Suppressor macrophage treated with lipopolysaccharide for 4 hours (primary cell): ENCODE data around the gene RASGEF1C.
"Not testable (repeated sequence)": the region's sequence is repeated elsewhere in the genome, so short reads cannot be mapped to it uniquely, and the experiment has no call there.

Experiments used
- DNase-seq: peaks from one replicate; pipeline ENCODE4 v3.0.0-alpha.2; 2020

The RASGEF1C gene

DNA sequence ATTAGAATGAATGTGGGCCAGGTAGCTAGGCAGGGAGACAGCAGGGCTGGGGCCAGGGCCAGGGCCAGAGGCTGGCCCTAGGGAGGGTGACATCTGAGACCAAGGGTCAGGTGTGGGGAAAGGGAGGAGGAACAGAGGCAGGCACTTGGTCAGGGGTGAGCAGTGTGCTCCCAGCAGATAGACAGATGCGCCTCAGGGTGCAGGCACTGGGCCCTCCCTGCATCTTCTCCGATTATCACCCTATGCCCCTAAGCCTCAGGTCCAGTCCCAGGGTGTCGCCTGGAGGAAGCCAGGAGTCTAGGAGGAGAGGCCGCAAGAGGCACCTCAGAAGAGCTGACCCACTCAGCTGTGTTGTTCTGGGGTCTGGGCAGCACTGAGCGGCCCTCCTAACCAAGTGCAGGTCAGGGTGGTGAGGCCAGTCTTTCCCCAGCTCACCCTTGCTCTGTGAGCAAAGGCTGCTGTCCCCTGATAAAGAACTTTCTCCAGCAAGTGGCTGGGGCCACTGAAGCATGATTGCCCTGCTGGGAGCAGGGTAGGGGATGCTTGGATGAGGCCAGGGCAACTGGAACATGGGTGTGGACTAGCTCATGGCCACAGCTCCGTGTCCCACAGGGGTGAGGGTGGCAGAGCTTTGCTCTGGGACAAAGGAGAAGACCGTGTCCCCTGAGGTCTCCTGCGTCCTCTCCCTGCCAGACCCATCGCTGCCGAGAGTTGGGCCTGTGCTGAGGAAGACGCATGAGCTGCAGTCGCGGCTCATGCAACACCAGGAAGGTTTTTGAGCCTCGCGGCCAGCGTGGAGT is 2.1 kb upstream of the RASGEF1C start:
- no peak for DNase-seq

DNA sequence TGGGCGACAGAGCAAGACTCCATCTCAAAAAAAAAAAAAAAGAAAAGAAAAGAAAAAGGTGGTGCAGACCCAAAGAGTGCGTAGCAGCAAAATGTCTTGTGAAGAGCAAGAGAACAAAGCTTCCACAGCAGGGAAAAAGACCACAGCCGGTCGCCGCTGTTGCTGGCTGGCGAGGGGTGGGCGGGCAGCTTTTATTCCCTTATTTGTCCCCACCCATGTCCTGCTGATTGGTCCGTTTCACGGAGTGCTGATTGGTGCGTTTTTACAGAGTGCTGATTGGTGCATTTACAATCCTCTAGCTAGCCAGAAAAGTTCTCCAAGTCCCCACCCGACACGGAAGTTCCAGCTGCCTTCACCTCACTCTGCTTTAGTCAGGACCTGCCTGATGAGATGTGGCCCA is 1.1 kb upstream of the RASGEF1C start:
- DNase-seq: not testable (repeated sequence)

DNA sequence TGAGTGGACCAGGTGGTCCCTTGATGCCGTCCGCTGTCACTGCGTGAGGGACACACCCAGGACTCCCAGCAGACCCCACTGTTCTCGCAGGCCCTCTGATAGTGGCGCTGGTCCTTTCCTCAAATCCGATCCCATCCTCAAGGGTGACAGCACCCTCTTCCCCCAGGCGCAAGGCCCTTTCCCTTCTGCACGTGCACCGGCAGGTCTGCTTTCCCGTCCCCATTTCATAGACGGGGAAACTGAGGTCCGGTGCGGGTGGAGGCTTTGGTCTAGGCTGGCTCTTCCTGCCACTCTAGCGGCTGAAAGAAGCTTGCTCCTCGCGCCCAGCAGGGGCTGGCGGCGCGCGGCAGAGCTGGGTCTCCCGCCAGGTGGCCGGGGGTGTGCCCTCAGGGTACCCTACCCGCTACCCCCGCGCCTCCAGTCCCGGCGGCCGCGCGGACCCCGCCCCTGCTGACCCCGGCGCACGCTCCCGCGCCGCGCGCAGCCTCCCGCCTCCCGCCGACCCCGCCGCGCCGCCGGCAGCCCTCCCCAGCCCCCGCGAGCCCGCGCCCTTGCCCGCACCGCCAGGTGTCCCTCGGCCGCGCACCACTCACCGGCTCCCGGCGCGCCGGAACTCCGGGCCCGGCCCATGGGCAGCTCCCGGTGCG is 453 bp downstream of the RASGEF1C start:
- peak; percentile 26 for DNase-seq

DNA sequence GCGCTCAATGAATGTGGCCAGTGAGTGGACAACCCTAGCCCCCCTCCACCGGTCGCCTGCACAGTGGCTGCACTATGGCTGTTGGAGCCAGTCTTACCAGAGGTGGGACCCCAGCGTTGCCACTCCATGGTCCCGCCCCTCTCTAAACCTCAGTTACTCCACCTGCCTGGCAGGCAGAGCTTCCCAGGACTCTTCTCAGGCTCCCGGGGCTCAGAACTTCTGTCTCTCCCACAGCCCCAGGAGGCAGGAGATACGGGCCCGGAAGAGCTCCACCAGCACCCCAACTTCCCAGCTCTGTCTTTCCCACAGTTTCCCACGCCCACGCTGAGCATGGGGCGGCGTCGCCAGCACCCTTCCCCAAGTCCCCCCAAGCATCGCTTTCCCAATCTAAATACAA is 975 bp downstream of the RASGEF1C start:
- DNase-seq: no peak

DNA sequence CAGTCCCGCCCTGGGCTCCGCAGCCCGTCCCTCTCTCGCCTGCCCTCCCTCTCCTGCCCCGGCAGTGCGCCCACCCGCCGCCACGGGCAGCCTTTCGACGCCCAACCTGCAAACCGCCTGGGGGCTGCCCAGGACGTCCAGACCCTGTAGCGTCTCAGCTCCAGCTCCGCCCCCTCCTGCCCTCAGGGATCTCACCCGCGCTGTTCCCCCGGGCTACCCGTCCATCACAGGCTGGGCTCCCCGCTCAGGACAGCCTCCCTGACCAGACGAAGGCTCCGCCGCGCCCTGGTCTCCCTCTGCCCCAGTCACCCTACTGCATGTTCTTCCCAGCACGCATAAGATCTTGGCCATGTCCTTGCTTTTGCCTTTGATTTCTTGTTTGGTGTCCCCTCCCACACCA is 1.4 kb downstream of the RASGEF1C start:
- no peak for DNase-seq

DNA sequence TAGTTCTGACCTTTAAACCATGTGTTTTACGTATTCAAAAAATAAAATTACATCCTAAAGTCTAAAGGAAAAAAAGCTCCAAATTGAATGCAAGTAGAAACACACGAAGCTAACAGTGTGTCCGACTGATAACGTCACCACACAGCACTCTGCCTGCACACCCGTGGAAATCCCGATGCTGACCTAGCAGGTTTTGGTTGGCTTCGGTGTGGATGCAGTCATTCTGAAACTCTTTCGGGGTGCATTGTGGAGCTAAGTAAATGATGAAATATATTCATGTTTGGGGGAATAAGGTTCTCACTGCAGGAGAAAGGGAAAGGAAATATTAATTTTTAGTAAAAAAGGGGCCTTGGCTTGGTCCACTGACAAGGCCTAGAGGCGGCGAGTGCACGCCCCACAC is 2.0 kb downstream of the RASGEF1C start:
- no peak for DNase-seq

DNA sequence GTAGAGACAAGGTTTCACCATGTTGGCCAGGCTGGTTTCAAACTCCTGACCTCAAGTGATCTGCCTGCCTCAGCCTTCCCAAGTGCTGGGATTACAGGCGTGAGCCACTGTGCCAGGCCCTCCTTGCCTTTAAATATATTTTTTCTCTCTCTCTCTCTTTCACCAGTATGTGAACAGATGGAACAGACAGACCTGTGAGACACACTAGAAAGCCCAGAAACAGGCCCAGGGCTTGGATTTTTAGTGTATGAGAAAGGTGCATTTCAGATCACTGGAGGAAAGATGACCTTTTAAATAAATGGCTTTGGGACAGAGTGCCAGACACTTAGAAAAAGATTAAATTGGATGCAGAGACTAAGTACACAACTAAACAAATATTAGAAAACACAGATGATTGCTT is 3.1 kb downstream of the RASGEF1C start:
- no peak for DNase-seq

DNA sequence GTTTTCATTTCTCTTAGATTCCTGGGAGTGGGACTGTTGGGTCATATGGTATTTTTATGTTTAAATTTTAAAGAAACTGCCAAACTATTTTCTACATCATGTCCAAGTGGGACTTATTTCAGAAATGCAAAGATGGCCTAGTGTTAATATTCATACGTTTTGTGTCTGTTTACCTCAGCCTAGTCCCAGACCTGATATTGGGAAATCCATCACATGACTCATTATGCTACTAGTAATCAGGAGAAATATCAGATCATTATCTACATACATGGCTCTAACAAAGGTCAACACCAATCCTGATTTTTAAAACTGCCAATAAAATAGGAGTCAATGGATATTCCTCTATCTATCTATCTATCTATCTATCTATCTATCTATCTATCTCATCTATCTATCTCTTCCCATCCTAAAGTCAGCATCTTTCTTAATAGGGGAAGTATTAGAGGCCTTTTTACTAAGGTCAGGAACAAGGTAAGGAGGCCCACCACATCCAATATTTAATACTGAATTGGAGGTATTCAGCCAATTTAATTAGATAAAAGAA is 4.7 kb downstream of the RASGEF1C start:
- no peak for DNase-seq

DNA sequence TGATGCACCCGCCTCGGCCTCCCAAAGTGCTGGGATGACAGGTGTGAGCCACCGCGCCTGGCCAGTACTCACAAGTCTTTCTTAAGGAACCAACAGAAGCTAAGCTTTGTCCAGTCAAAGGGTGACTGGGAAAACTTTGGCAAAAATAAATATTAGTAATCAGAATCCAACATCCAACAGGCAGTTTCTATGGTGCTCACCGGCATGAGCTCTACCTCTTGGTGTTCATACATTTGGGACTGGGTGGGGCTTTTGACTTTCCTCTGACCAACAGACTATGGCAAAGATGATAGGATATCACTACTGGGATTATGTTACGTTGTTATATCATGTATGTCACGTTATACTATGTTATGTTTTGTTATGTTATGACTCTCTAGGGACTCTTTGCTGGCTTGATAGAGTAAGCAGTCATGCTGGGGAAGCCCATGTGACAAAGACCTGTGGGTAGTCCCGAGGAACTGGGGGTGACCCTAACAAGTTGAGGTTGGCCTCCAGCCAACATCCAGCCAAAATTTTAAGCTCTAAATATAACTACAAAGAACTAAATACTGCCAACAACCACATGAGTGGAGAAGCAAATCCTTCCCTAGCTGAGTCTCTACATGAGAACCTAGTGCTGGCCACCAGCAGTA is 6.0 kb downstream of the RASGEF1C start:
- DNase-seq: no peak

DNA sequence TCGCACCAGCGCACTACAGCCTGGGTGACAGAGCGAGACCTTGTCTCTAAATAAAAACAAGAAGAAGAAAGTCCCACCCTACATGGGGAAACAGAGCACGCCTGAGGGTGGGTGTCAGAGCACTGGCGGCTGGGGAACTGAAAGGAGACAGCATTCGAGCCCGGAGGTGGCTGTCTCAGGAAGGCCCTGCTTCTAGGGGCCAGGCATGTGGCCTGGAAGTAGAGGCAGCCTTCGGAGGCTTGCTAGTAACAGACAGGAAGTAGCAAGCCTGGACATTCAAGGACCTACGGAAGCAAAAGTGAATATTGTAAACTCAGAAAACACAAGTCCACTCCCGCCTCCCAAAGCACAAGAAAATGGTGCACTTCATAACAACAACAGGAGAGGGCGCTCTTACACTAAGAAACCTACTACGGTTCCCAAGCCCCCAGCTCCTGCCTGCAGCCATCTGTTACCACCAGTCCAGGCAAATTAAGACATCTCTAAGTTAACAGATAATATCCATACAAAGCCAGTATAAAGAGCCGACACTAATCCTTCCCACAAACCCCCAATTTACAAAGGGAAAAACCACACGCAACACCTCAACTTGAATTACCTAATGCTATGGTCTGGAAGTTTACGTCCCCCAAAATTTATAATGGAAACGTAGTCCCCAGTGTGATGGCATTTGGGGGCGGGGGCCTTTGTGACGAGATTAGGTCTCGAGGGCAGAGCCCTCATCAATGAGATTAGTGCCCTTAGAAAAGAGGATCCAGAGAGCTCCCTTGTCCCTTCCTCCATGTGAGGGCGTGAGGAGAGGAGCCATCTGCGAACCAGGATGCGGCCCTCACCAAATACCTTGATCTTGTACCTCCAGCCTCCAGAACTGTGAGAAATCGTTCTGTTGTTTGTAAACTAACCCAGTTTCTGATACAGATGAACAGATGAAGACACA is 7.7 kb downstream of the RASGEF1C start:
- DNase-seq: peak; percentile 27

DNA sequence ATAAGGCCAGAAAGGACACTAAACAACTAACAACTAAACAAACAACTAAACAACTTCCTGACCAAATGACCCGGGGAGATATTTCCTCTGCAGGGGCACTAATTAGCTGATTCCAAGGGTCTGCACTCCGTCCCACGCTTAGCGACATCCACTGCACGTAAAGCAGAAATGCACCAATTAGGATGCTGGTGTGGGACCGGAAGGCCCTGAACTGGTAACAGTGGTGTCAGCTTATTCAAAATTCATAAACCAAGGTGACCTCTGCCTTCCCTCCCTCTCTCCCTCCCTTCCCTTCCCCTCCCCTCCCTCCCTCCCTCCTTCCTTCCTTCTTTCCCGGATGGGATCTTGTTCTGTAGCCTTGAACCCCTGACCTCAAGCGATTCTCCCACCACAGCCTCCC is 9.6 kb downstream of the RASGEF1C start:
- no peak for DNase-seq

DNA sequence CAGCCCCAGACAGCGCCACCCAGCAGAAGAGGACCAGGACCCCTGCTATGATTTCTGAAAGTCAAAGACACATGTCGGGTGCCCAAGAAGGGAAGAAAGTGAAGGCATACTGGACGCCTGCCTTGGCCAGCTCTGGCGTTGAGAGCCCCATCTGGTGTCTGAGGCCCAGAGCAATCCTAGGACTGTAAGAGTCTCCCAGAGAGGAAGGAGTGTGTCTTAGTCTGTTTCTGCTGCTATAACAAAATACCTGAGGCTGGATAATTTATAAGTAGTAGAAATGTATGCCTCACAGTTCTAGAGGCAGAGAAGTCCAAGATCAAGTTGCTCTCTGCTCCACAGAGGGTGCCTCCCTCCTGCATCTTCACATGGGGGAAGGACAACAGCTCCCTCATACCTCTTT is 10.8 kb downstream of the RASGEF1C start:
- no peak for DNase-seq

DNA sequence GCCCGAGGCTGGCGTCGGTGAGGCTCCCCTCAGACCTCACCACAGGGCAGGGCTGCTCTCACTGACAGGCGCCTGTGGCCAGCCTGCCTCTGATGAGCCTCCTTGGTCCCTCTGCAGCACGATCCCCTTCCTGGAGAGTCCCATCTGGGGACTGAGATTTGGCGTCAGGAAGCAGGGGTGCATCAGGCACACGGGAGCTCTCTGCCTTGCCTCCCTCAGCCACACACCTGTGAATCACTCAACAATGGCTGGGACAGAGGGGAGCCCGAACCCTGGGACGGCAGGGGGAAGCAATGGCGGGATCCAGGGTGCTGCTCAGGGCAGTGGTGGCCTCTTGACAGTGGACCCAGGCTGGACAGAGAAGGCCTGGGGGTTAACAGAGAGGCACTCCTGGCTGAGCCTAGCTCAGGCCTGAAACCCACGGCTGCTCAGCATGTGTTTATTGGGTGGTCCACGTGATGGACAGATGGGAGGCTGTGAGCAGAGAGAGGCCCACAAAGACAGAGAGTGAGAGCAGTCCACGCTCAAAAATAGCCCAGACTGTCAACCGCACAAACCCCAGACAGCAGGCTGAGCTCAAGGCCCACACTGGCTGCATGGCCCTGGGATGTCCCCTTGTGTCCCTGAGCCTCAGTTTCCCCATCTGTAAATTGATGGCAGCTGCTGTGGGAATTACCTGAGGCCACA is 11.9 kb downstream of the RASGEF1C start:
- no peak for DNase-seq

DNA sequence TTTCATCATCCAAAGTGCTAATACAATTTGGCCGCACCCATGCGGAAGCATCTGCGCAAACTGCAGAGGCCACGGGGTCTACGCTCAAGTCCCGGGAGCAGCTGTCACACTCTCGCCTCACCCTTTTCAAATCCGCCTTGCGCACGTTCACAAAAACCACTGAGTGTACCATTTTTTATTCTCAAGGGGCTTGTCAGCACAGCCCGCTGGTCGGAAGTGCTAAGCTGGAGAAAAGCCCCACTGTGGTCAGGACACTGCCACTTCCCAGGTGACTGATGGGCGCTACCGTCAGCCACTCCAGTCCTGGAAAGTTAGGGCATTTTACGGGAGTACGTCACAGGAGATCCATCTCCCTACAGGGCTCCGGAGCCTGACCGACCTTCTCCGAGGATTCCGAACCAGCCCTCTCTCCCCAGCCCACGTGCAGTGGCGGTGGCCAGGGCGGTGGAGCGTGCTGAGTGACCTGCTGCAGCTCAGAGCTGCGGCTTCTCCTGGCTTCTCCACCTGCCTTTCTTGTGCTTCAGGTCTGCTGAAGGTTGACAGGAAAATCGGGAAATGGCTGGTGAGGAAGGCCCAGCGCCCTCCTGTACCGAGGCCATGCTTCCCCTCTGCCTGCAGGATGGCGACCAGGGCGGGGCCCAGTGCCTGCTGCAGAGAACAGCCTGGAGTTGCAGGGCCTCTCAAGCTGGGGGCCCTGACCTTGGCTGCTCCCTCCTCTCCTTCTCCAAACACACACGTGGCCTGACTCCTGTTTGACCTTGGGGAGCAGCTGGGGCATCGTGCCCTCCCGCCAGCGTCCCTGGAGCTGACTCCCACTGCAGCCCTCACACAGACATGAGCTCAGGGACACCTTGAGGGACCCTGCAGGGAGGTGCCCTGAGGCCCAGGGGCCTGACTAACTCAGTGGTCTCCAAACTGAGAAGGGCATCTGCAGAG is 14.3 kb downstream of the RASGEF1C start:
- no peak for DNase-seq

DNA sequence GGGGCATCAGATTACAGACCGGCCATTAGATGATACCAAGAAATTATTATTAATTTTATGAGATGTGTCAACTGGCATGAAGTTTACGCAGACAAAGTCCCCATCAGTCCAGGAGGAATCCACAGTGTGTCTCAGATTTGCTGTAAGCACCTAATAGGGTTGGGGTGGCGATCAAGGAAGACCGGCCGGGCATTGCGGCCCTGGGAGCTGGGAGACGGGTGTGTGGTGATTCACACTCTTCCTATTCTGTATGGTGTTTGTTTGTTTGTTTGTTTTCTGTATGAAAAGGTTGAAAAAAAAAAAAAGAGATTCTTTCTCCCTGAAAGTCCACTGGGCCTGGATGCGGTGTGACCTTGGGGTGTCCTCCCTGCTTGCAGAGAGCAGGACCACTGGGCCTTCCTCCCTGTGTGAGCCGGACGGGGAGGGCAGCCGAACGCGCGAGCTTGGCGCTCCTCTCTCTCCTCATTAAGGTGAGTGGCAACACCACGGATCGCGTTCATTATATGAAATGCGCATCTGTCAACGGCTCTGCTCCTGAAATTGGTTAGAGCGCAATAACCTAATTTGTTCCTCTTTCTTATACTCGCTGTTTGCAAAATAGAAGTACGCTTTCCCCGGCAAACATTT is 15.1 kb downstream of the RASGEF1C start:
- DNase-seq: no peak

DNA sequence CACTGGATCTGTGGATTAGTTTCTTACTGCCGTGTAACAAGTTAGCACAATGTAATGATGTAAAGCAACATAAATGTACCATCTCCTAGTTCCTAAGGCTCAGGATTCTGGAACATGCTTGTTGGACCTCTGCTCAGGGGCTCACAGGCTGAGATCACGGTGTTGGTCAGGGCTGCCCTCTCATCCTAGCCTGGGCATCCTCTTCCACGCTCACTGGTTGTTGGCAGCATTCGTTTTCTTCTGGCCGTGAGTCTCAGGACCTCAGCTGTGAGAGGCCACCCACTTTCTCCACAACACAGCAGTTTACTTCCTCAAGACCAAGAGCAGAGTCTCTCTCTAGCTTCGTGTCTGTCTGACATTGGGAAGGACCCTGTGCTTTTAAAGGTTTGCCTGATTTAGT is 17.3 kb downstream of the RASGEF1C start:
- no peak for DNase-seq

DNA sequence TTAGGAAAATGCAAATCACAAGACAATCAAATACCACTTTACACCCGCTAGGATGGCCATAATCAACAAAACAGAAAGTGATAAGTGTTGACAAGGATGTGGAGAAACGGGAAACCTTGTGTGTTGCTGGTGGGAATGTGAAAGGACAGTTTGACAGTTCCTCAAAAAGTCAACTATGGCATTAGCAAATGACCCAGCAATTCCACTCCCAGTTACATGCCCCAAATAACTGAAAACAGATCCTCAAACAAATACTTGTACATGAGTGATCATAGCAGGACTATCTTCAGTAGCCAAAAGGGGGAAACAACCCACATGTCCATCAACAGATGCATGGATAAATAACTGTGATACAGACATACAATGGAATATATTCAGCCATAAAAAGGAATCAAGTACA is 21.2 kb downstream of the RASGEF1C start:
- no peak for DNase-seq

DNA sequence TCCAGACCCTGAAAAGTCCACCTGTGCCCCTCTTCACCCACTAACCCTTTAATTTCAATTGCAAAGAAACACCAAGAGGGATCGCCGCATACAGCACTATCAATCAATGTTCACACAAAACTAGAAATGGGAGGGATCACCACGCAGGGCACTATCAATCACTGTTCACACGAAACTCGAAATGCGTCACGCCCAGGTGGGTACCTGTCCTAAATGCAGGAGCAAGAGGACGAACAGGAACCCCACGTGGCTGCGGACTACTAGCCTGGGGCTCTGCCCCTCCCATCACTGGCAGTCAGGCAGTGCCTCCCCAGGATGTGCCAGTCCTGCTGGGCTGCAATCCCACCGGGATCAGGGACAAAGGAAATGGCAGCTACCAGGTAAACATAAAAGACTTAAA is 28.2 kb downstream of the RASGEF1C start:
- no peak for DNase-seq

DNA sequence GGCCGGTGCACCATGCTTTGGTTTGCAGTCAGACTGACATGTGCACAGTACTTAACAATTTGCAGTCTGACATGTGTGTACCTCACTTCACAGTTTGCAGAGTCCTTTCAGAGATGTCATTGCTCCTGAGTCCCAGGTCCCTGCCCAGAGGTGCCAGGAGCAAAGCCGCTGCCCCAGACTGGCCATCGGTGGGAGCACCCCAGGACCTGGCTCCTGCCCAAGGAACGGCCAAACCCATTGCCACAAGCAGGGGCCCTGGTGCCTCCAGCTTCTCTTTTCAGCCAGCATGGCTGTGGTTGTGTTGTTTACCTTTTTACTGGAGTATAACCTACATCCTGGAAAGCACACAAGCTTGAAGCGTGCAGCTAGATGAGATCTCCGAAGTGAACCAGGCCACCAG is 28.6 kb downstream of the RASGEF1C start:
- no peak for DNase-seq
